Left lung (tissue), 10 donors: ENCODE measurements around the gene MPC2. TPM values are rescaled to one million over a fixed set of nuclear protein-coding genes. Genes with fewer than 3 reads are reported as not detected.
"Not testable (repeated sequence)": the region's sequence is repeated elsewhere in the genome, so short reads cannot be mapped to it uniquely, and the experiment has no call there.

Source experiments
- ATAC-seq: fragments of 200-7000 bp; cut with Tn5 transposase; one replicate; pipeline ENCODE4 v1.9.1; 2020; ENCODE audit warnings: moderate library complexity
- DNase-seq, 4 donors: peaks; one replicate each; pipeline ENCODE4 v3.0.0-alpha.2; 2013 to 2020
- H3K27ac ChIP-seq, 2 donors: fragments of 200-600 bp; sonication (generic) in 1 of 2; one replicate each; pipeline versions ENCODE4 v1.5.0 to v1.8.0; 2020 to 2021
- H3K27me3 ChIP-seq, 2 donors: fragments of 200-600 bp; sonication (generic) in 1 of 2; one replicate each; pipeline versions ENCODE4 v1.5.0 to v1.8.0; 2020 to 2021
- H3K36me3 ChIP-seq, 2 donors: fragments of 200-600 bp; sonication (generic) in 1 of 2; one replicate each; pipeline versions ENCODE4 v1.5.0 to v1.8.0; 2020 to 2021
- H3K4me1 ChIP-seq, 2 donors: fragments of 200-600 bp; one replicate each; pipeline ENCODE4 v1.8.0; 2021
- H3K4me3 ChIP-seq, 2 donors: fragments of 200-600 bp; sonication (generic) in 1 of 2; one replicate each; pipeline versions ENCODE4 v1.5.0 to v1.8.0; 2020 to 2021; ENCODE audit warnings: mild to moderate bottlenecking in 1 of 2
- H3K9me3 ChIP-seq, 2 donors: fragments of 200-600 bp; sonication (generic) in 1 of 2; one replicate each; pipeline versions ENCODE4 v1.5.0 to v1.8.0; 2020 to 2021
- CTCF ChIP-seq, 2 donors: fragments of 200-600 bp; sonication (generic) in 1 of 2; IDR thresholded peaks; one replicate each; pipeline versions ENCODE4 v1.5.0 to v1.8.0; 2021; ENCODE audit warnings: antibody characterized with exemption in 2 of 2
- intact Hi-C, 2 donors: fragments of 100-400 bp; cut with DNase I; formaldehyde crosslinking; loops; one replicate each; pipeline versions ENCODE4 v1.11.2 to v1.14.2; 2022
- polyA plus RNA-seq, 6 donors: library from polyadenylated mRNA; unstranded; fragments of 120-200 nt; gene quantifications; one replicate each; pipeline ENCODE4 v1.2.1, GENCODE V29; 2013; ENCODE audit not compliant: insufficient read length in 6 of 6
- total RNA-seq, 2 donors: library from RNA; stranded (reverse); fragmentation: NEBNext Ultra II Directional; extraction: Animal tissue kit (Norgen Biotek cat#: 25700); gene quantifications; one replicate each; pipeline ENCODE4 v1.2.1, GENCODE V29; 2021
- donor health status: DM: no; HTN: yes; CAD: no.
- donor health status: DM: no; HTN: no; CAD: no.

The MPC2 gene
- total and polyA plus RNA-seq, 8 donors = 44.0 to 59.2 (median 47.5) TPM

GRCh38 chr1:167878372-167879160, 58.3 kb downstream of the MPC2 start:
- TF ChIP-seq CTCF (IDR thresholded peaks at IDR 0.05) = no peak
- Histone ChIP-seq H3K4me1 (no peaks in the 10 kb centered on the region), H3K27ac (no peak overlapping the region), H3K27me3 (no peaks in the 10 kb centered on the region), H3K4me3 (no peak overlapping the region), H3K9me3 (no peaks in the 10 kb centered on the region), H3K36me3 (no peaks in the 10 kb centered on the region)
- DNase-seq (no peak), ATAC-seq (no peak)
- intact Hi-C loops = no loop called here

- ATAC-seq (no peak), DNase-seq (no peak)
- Histone ChIP-seq H3K27me3 (no peaks in the 10 kb centered on the region), H3K36me3 (no peaks in the 10 kb centered on the region), H3K4me1 (no peaks in the 10 kb centered on the region), H3K27ac (no peak overlapping the region), H3K4me3 (no peak overlapping the region), H3K9me3 (no peaks in the 10 kb centered on the region)
- no peak for TF ChIP-seq CTCF (IDR thresholded peaks at IDR 0.05)
- intact Hi-C loops = no loop called here
These were observed 60.2 kb downstream of the MPC2 start for GRCh38 chr1:167876597-167877175.

GRCh38 chr1:167871331-167871730, 65.5 kb downstream of the MPC2 start:
- Histone ChIP-seq H3K27me3 (no peaks in the 10 kb centered on the region), H3K9me3 (no peaks in the 10 kb centered on the region), H3K4me1 (no peaks in the 10 kb centered on the region), H3K27ac (no peak overlapping the region), H3K4me3 (no peak overlapping the region), H3K36me3 (no peaks in the 10 kb centered on the region)
- TF ChIP-seq CTCF (IDR thresholded peaks at IDR 0.05) = no peak
- no peak for DNase-seq
- intact Hi-C loops = no loop called here
- ATAC-seq = no peak

- H3K27me3 ChIP-seq, H3K9me3 ChIP-seq, H3K27ac ChIP-seq, H3K4me3 ChIP-seq, DNase-seq, H3K4me1 ChIP-seq, H3K36me3 ChIP-seq, intact Hi-C loops, ATAC-seq: not testable (repeated sequence)
These were observed 67.5 kb downstream of the MPC2 start for GRCh38 chr1:167869157-167870001.

GRCh38 chr1:167866739-167867414, 70.0 kb downstream of the MPC2 start:
- DNase-seq, H3K36me3 ChIP-seq, H3K4me1 ChIP-seq, ATAC-seq, intact Hi-C loops, H3K27ac ChIP-seq, H3K4me3 ChIP-seq, H3K27me3 ChIP-seq, H3K9me3 ChIP-seq: not testable (repeated sequence)

Other genes with a start within 250 kb of the MPC2 start
- gene MPZL1, start 215.1 kb downstream of the MPC2 start, total RNA-seq = 100 to 1,000 TPM; 135 to 148 TPM
- gene MPZL1, start 215.1 kb downstream of the MPC2 start, polyA plus RNA-seq = 100 to 1,000 TPM; 110 to 135 (median 120) TPM
- under 1 TPM in 1 of 2 donors, not detected in 1; 0.37 TPM for gene ADCY10, start 22.9 kb downstream of the MPC2 start, total RNA-seq
- under 1 TPM; 0.11 to 0.26 (median 0.21) TPM for gene ADCY10, start 22.9 kb downstream of the MPC2 start, polyA plus RNA-seq
- gene DCAF6, start 389 bp downstream of the MPC2 start, total RNA-seq = 10 to 100 TPM; 39.7 to 43.1 TPM
- 10 to 100 TPM; 53.7 to 62.7 (median 57.1) TPM for gene DCAF6, start 389 bp downstream of the MPC2 start, polyA plus RNA-seq
- 10 to 100 TPM in 1 of 2 donors, 1 to 10 TPM in 1; 9.3 to 22.0 TPM for gene GPR161, start 199.9 kb upstream of the MPC2 start, total RNA-seq
- 10 to 100 TPM; 26.2 to 37.7 (median 28.0) TPM for gene GPR161, start 199.9 kb upstream of the MPC2 start, polyA plus RNA-seq
- 10 to 100 TPM; 26.2 to 26.7 TPM for gene TIPRL, start 241.9 kb upstream of the MPC2 start, total RNA-seq
- gene TIPRL, start 241.9 kb upstream of the MPC2 start, polyA plus RNA-seq = 10 to 100 TPM; 49.1 to 56.1 (median 53.5) TPM